Measurements from ENCODE around the gene DNMT3B.

DNA sequence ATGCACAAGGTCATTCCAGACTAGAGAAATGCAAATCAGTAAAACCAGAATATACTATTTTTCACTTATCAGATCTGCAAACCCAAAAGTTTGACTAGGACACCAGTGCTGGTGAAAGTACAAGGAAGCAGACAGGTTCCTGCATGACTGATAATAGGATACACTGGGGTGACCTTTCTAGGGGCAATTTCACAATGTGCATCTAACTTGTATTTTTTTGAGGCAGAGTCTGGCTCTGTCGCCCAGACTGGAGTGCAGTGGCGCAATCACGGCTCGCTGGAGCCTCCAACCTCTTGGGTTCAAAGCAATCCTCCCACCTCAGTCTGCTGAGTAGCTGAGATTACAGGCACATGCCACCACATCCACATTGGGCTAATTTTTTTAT is 30.3 kb upstream of the DNMT3B start:
- TF ChIP-seq ZNF263 (CRISPR knock-in tag; IDR thresholded peaks at IDR 0.05; ENCODE audit: low read depth) (no peak), NR3C1 (CRISPR knock-in tag; conservative IDR thresholded peaks at IDR 0.05; ENCODE audit: low read depth) (no peak), TCF7 (CRISPR knock-in tag; IDR thresholded peaks at IDR 0.05; ENCODE audit: low read depth) (no peak), MYBL2 (CRISPR knock-in tag; IDR thresholded peaks at IDR 0.05) (no peak), JUN (CRISPR knock-in tag; IDR thresholded peaks at IDR 0.05) (no peak), CREM (CRISPR knock-in tag; IDR thresholded peaks at IDR 0.05) (no peak), EMX1 (CRISPR knock-in tag; IDR thresholded peaks at IDR 0.05) (no peak)
- TF ChIP-seq, protein P1, sequence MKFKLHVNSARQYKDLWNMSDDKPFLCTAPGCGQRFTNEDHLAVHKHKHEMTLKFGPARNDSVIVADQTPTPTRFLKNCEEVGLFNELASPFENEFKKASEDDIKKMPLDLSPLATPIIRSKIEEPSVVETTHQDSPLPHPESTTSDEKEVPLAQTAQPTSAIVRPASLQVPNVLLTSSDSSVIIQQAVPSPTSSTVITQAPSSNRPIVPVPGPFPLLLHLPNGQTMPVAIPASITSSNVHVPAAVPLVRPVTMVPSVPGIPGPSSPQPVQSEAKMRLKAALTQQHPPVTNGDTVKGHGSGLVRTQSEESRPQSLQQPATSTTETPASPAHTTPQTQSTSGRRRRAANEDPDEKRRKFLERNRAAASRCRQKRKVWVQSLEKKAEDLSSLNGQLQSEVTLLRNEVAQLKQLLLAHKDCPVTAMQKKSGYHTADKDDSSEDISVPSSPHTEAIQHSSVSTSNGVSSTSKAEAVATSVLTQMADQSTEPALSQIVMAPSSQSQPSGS (CRISPR knock-in tag; IDR thresholded peaks at IDR 0.05; ENCODE audit: borderline replicate concordance, low read depth), result no peak
- TF ChIP-seq, protein P2, sequence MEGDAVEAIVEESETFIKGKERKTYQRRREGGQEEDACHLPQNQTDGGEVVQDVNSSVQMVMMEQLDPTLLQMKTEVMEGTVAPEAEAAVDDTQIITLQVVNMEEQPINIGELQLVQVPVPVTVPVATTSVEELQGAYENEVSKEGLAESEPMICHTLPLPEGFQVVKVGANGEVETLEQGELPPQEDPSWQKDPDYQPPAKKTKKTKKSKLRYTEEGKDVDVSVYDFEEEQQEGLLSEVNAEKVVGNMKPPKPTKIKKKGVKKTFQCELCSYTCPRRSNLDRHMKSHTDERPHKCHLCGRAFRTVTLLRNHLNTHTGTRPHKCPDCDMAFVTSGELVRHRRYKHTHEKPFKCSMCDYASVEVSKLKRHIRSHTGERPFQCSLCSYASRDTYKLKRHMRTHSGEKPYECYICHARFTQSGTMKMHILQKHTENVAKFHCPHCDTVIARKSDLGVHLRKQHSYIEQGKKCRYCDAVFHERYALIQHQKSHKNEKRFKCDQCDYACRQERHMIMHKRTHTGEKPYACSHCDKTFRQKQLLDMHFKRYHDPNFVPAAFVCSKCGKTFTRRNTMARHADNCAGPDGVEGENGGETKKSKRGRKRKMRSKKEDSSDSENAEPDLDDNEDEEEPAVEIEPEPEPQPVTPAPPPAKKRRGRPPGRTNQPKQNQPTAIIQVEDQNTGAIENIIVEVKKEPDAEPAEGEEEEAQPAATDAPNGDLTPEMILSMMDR (IDR thresholded peaks at IDR 0.05), result no peak
- TF ChIP-seq, protein P3, sequence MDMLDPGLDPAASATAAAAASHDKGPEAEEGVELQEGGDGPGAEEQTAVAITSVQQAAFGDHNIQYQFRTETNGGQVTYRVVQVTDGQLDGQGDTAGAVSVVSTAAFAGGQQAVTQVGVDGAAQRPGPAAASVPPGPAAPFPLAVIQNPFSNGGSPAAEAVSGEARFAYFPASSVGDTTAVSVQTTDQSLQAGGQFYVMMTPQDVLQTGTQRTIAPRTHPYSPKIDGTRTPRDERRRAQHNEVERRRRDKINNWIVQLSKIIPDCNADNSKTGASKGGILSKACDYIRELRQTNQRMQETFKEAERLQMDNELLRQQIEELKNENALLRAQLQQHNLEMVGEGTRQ (CRISPR knock-in tag; IDR thresholded peaks at IDR 0.05), result no peak
- TF ChIP-seq, protein P4, sequence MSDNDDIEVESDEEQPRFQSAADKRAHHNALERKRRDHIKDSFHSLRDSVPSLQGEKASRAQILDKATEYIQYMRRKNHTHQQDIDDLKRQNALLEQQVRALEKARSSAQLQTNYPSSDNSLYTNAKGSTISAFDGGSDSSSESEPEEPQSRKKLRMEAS (CRISPR knock-in tag; IDR thresholded peaks at IDR 0.05), result no peak
- TF ChIP-seq, protein P5, sequence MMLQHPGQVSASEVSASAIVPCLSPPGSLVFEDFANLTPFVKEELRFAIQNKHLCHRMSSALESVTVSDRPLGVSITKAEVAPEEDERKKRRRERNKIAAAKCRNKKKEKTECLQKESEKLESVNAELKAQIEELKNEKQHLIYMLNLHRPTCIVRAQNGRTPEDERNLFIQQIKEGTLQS (CRISPR knock-in tag; conservative IDR thresholded peaks at IDR 0.05), result no peak
- TF ChIP-seq, protein P6, sequence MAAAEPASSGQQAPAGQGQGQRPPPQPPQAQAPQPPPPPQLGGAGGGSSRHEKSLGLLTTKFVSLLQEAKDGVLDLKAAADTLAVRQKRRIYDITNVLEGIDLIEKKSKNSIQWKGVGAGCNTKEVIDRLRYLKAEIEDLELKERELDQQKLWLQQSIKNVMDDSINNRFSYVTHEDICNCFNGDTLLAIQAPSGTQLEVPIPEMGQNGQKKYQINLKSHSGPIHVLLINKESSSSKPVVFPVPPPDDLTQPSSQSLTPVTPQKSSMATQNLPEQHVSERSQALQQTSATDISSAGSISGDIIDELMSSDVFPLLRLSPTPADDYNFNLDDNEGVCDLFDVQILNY (CRISPR knock-in tag; IDR thresholded peaks at IDR 0.05), result no peak

Measured in WTC11 (cell line).